Vagina (tissue), 2 donors: Measurements from ENCODE around the gene MTMR12. TPM values are rescaled to one million over a fixed set of nuclear protein-coding genes. Genes with fewer than 3 reads are reported as not detected.

Experiments used
- DNase-seq, 2 donors: peaks; one replicate each; pipeline ENCODE4 v3.0.0-alpha.2; 2017; ENCODE audit errors: extremely low spot score in 2 of 2
- H3K27ac ChIP-seq: fragments of 200-600 bp; sonication (generic); one replicate; pipeline ENCODE4 v1.5.1; 2019
- H3K27me3 ChIP-seq: fragments of 200-600 bp; sonication (generic); one replicate; pipeline ENCODE4 v1.5.1; 2019
- H3K36me3 ChIP-seq, 2 donors: fragments of 200-600 bp; sonication (generic); one replicate each; pipeline ENCODE4 v1.5.1; 2017 to 2019
- H3K4me1 ChIP-seq: fragments of 200-600 bp; sonication (generic); one replicate; pipeline ENCODE4 v1.5.1; 2019
- H3K4me3 ChIP-seq, 2 donors: fragments of 200-600 bp; sonication (generic); 1 replicate in 1 of 2; 2 replicates in 1 of 2; pipeline ENCODE4 v1.5.1; 2016 to 2019
- H3K9me3 ChIP-seq: fragments of 200-600 bp; sonication (generic); one replicate; pipeline ENCODE4 v1.5.1; 2019
- POLR2A ChIP-seq, 2 donors: fragments of 450-650 bp; IDR thresholded peaks; one replicate each; pipeline ENCODE4 v1.6.1; 2017; ENCODE audit warnings: antibody characterized with exemption in 2 of 2, mild to moderate bottlenecking in 2 of 2, moderate library complexity in 2 of 2
- POLR2AphosphoS5 ChIP-seq, 2 donors: sonication (generic); formaldehyde crosslinking; IDR thresholded peaks; one replicate each; pipeline ENCODE4 v1.9.0; 2017; ENCODE audit warnings: antibody characterized with exemption in 2 of 2, mild to moderate bottlenecking in 2 of 2, low read depth in 1 of 2; ENCODE audit not compliant: insufficient read depth in 1 of 2
- intact Hi-C: fragments of 100-400 bp; cut with DNase I; formaldehyde crosslinking; loops from one replicate; pipeline ENCODE4 v1.15.1; 2023
- total RNA-seq: library from RNA; depleted of rRNA; stranded (reverse); fragments of >200 nt; gene quantifications from one replicate; pipeline ENCODE4 v1.2.3, GENCODE V29; 2016
- TF ChIP-seq, protein P1 (sequence below), 3 experiments: fragments of 450-650 bp in 2 of 3; fragments of 200-600 bp in 1 of 3; sonication (generic) in 1 of 3; IDR thresholded peaks; one replicate each; pipeline ENCODE4 v1.5.1; 2017 to 2019; ENCODE audit warnings: antibody characterized with exemption in 3 of 3, mild to moderate bottlenecking in 2 of 3, moderate library complexity in 2 of 3

Gene MTMR12
- total RNA-seq, 1 donor from 2014 or later, result 23.8 TPM

DNA sequence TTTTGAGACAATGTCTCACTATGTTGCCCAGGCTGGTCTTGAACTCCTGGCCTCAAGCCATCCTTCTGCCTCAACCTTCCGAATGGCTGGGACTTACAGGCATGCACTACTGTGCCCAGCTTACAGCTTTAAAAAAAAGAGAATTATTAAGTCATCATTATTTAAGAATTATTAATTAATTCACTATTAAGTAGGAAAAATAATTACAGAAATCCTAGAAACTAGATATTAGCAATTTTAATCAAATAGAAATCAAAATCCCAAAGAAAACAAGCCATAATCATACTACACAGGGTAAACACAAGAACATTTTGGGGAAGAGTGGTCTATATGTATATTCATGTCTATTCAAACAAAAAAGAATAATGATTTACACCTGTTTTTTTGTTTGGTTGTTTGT, 19.6 kb upstream of the MTMR12 start:
- Histone ChIP-seq H3K36me3 (no peaks in the 10 kb centered on the region), H3K27me3 (no peaks in the 10 kb centered on the region), H3K9me3 (no peaks in the 10 kb centered on the region), H3K4me3 (no peak overlapping the region), H3K27ac (no peak overlapping the region), H3K4me1 (peaks cover 8% of the 10 kb centered on the region)
- intact Hi-C loops, result no loop called here
- no peak for TF ChIP-seq POLR2A (IDR thresholded peaks at IDR 0.05)
- TF ChIP-seq, protein P1, sequence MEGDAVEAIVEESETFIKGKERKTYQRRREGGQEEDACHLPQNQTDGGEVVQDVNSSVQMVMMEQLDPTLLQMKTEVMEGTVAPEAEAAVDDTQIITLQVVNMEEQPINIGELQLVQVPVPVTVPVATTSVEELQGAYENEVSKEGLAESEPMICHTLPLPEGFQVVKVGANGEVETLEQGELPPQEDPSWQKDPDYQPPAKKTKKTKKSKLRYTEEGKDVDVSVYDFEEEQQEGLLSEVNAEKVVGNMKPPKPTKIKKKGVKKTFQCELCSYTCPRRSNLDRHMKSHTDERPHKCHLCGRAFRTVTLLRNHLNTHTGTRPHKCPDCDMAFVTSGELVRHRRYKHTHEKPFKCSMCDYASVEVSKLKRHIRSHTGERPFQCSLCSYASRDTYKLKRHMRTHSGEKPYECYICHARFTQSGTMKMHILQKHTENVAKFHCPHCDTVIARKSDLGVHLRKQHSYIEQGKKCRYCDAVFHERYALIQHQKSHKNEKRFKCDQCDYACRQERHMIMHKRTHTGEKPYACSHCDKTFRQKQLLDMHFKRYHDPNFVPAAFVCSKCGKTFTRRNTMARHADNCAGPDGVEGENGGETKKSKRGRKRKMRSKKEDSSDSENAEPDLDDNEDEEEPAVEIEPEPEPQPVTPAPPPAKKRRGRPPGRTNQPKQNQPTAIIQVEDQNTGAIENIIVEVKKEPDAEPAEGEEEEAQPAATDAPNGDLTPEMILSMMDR (IDR thresholded peaks at IDR 0.05), result no peak
- no peak for TF ChIP-seq POLR2AphosphoS5 (IDR thresholded peaks at IDR 0.05; ENCODE audit: insufficient read depth in 1 of 2, low read depth in 1 of 2)
- no peak for DNase-seq

DNA sequence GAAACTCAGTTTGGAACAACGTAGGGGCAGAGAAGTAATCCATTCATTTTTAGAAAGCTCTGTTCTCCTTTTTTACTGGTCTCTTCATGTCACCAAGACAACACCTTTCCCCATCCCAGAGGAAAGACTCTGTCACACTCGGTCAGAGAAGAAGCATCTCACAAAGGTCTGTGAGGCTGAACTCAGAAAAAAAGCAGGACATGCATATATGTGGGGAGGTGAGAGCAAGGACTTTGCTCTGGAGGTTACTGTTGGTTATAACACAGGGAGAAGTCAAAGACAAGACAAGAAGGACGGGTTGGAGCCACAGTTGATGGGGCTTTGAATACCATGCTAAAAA, 19.2 kb upstream of the MTMR12 start:
- Histone ChIP-seq H3K4me3 (no peak overlapping the region), H3K27me3 (no peaks in the 10 kb centered on the region), H3K9me3 (no peaks in the 10 kb centered on the region), H3K36me3 (no peaks in the 10 kb centered on the region), H3K27ac (no peak overlapping the region), H3K4me1 (peaks cover 8% of the 10 kb centered on the region)
- DNase-seq, result no peak
- intact Hi-C loops, result no loop called here
- TF ChIP-seq POLR2AphosphoS5 (IDR thresholded peaks at IDR 0.05; ENCODE audit: insufficient read depth in 1 of 2, low read depth in 1 of 2), result no peak
- no peak for TF ChIP-seq POLR2A (IDR thresholded peaks at IDR 0.05)
- TF ChIP-seq, protein P1 (IDR thresholded peaks at IDR 0.05), result no peak

DNA sequence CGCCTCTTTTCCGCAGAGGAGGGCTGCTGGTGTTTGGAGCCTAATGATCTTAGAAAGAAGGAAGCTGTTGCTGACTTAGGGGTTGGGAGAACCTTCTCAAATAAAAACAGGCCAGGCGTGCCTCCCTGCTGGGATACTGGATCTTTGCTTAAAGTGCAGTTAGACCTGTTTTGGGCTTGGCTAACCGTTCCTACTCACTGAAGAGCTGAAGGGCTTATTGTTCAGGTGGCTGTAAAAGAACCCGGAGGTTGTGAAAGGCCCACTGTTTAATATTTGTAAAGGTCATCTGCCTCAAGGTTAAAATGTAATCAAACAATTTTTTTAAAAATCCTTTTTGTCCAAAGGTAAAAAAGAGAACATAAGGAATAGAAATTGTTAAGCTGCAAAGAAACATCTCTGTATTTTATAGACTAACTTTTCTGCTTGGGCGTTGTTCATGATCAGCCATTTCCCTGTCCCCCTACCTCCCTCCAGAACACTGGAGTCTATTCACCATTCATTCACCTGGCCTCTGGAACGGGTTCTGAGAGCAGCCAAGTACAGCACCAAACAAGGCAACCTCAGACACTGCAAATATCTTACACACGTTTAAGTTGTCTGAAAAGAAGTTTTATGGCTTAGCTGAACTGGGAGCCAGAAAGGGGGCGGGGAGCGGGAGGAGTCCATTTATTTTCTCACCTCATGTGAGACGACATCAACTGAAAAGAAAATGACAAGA, 18.6 kb upstream of the MTMR12 start:
- no peaks in the 10 kb centered on the region for H3K9me3 ChIP-seq
- H3K4me1 ChIP-seq, result peaks cover 8% of the 10 kb centered on the region
- DNase-seq, result no peak
- intact Hi-C loops, result no loop called here
- no peak overlapping the region for H3K4me3 ChIP-seq
- H3K27ac ChIP-seq, result no peak overlapping the region
- no peaks in the 10 kb centered on the region for H3K36me3 ChIP-seq
- TF ChIP-seq POLR2AphosphoS5 (IDR thresholded peaks at IDR 0.05; ENCODE audit: insufficient read depth in 1 of 2, low read depth in 1 of 2) (no peak), POLR2A (IDR thresholded peaks at IDR 0.05) (no peak)
- TF ChIP-seq, protein P1 (IDR thresholded peaks at IDR 0.05), result no peak
- H3K27me3 ChIP-seq, result no peaks in the 10 kb centered on the region

DNA sequence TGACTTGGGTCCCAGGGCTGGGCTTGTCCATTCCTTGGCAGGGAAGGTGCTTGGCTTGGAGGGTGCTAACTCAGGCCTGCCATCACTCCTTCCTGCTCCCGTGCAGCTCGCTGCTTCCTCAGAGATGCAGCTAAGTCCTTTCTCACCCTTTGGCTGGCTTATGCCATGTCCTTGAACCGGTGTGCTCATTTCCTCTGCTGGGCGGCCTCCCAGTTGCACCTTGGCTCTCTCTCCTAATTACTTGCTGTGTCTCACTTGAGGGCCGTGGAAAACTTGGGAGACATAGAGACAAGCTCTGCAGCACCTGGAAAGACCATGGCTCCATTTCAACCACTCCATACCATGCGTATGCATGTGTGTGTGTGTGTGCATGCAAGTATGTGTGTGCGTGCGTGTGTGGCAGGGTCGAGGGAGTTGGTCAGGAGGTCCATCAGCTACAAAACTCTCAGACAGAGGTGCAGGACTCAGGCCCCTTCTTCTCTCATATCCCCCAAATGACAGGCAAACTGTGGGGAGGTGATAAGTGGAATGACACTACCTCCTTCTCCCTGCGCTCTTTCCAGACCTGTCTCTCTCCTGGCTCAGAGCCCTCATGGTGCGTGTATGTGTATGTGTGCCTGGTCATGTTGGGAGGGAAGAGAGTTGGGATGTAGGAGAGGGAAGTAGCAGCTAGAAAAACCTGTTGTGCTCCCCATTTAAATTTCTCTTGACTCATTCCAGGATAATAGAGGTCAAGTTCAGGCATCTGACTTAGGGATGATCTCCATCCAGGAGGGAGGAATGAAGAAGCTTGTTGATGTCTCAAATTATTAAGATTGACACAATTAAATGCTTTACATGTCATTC, 17.6 kb upstream of the MTMR12 start:
- no peak overlapping the region for H3K27ac ChIP-seq
- H3K4me3 ChIP-seq, result no peak overlapping the region
- no peaks in the 10 kb centered on the region for H3K27me3 ChIP-seq
- intact Hi-C loops, result no loop called here
- no peaks in the 10 kb centered on the region for H3K36me3 ChIP-seq
- DNase-seq, result no peak
- H3K4me1 ChIP-seq, result peaks cover 8% of the 10 kb centered on the region
- no peaks in the 10 kb centered on the region for H3K9me3 ChIP-seq
- TF ChIP-seq POLR2AphosphoS5 (IDR thresholded peaks at IDR 0.05; ENCODE audit: insufficient read depth in 1 of 2, low read depth in 1 of 2) (no peak), POLR2A (IDR thresholded peaks at IDR 0.05) (no peak)
- TF ChIP-seq, protein P1 (IDR thresholded peaks at IDR 0.05), result no peak
